HG03108 (cell line): Measurements from ENCODE around the gene SAFB.

ENCODE experiments used
- ATAC-seq: cut with Tn5 transposase; IDR thresholded peaks from one replicate; pipeline ENCODE4 v1.9.1; 2021; ENCODE audit warnings: moderate library complexity; ENCODE audit not compliant: unreplicated experiment

The SAFB gene

DNA sequence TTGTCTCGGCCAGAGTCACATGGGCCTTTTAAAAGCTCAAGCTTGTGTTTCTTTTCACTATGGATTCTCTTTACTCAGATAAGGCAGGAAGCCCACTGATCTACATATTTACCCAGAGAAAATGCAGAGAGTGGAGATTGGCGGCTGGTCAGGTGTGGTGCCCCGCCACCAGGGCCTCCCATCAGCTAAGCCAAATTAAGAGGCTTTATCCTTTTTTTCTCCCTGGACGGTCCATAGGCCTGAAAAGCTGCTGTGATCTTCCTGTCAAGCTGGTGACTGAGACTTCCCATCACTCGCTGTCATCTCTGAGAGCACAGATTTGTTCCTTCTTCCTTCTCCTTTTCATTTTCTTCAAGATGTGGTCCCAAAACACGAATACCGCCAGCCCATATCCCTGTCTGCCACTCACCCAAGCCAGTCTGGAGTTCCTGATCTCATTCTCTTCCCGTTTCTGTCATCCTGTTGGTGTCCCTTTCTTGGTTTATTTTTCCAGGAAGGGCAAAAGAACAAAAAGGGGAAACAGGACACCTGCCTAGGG lies 1.9 kb downstream of the SAFB start:
- no peak for ATAC-seq

DNA sequence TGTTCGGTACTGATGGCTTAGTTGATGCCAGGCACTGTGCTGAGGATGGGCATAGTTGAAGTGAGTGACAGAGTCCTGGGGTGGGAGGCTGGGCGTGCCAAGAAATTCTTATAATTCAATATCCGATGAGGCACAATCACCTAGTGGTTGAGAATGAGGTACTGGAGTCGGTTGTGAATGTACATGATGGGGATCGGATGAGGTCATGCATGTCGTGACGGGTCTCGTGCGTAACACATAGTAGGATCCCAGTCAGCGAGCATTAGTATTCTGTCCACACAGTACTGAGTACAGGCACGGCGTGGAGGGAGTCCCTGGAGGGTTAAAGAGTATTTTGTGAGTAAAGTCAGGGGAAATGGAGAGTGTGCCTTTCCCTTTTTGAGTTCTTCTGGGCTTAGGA lies 2.8 kb downstream of the SAFB start:
- ATAC-seq = no peak

DNA sequence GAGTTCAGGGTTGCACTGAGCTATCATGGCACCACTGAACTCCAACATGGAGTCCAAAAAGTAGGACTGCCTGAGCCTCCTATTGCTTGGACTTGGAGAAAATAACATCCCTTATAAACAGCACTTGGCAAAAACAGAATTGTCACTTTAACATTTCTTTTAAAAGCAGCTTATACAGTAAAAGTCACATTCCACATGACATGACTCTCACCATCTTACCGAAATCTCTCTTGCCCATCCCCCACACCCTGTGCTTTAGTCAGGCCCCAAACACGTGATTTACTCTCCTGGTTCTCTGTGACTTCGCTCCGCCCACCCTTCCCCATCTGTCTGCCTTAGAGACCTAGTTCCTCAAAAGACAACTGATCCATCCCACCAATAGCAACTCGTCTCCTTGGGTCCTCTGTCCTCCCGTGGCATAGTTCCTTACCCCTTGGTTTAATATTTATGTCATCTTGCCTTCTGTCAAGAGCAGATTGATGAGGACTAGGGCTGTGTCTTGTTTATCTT lies 4.6 kb downstream of the SAFB start:
- no peak for ATAC-seq

DNA sequence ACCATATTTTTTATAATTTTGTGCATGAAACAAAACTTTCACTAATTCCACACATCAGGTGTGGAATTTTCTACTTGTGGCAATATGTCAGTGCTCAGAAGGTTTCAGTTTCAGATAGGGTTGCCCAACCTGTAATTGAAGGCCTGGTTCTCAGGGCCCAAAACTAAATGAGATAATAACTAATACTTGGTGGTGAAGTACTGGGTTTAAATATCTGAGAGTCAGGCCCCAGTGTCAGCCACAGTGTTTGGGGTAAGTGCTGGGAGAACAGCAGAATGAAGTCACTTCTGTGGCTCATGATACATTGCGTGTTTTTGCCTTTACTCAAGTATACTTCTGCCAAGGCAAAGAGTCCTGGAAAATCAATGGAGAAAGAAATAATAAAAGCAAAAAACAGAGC lies 5.6 kb downstream of the SAFB start:
- no peak for ATAC-seq

DNA sequence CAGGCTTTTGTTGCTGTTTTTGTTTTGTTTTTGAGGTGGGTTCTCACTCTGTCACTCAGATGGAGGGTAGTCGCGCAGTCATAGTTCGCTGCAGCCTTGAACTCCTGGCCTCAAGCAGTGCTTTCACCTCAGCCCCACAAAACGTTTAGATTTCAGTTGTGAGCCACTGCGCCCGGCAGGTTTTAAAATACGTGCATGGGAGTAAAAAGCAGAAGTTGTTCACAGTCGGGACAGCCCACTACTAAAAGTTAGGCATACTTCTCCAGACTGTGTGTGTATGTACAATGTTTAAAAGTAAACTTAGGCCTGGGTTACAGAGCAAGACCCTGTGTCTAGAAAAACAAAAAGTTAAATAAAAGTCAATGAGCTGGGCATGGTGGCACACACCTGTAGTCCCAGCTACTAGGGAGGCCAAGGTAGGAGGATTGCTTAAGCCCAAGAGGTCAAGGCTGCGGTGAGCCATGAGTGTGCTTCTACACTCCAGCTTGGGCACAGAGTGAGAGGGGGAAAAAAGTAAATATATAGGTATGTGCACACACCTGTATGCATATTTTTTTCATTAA lies 6.1 kb downstream of the SAFB start:
- ATAC-seq = no peak

DNA sequence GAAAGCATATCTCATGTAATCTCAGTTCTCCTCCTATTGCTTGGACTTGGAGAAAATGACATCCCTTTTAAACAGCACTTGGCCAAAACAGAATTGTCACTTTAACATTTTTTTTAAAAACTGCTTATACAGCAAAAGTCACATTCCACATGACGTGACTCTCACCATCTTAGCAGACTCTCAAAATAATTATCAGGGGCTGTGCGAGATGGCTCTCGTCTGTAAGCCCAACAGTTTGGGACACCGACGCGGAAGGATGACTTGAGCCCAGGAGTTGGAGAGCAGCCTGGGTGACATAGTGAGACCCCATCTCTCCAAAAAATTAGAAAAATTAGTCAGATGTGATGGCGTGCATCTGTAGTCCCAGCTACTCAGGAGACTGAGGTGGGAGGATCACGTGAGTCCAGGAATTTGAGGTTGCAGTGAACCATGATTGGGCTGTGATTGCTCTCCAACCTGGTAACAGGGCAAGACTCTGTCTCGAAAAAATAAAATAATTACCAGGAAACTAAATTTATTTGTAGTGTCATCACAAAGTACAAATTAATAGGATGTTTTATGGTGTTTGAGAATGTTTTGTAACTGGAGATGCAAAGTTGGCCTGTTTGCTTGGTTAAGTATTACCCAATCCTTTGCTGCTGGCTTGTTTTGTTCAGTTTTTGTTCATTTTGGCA lies 8.8 kb downstream of the SAFB start:
- ATAC-seq = no peak

DNA sequence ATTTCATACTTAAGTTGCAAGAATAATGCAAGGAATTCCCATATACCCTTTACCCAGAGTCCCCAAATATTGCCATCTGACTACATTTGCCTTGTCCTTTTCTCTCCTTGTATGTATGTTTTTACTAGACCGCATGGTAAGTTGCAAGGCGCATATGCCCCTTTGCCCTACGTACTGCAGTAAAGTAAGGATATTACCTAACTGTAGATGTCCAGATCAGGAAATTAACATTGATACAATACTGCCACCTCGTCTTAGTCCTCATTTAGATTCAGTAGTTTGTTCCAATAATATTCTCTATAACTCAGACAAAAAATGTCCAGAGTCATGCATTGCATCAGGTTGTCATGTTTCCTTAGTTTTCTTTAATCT lies 9.3 kb downstream of the SAFB start:
- ATAC-seq = no peak

DNA sequence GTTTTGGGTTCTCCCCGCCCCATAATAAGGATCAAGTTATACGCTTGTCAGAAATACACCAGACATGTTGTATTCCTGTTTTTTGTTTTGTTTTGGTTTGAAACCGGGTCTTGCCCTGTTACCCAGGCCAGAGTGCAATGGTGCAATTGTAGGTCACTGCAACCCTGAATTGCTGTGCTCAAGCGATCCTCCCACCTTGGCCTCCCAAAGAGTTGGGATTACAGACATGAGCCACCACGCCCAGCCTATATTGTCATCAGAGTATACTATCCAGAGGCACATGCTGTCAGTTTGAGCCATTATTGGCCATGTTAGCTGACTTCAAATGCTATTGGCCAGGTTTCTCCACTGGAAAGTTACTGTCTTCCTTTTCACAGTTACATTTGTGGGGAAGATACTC lies 9.8 kb downstream of the SAFB start:
- ATAC-seq = no peak

DNA sequence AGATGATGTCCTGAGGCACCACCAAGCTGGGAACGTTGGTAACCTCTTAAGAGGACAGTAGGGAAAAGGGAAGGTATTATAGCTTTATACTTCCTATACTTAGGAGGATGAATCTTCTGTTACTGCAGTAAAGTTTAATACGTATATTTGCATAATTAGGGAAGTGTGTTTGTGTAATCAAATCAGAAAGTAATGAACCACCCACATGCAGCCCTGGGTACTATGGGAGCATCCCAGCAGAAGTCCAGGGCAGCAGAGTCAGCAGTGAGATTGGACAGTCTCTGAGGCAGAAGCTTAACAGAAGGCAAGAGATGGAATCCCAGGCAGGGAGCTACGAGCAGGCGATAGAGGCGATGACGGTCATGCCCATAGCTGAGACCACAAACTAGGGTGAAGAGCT lies 12.5 kb downstream of the SAFB start:
- no peak for ATAC-seq

DNA sequence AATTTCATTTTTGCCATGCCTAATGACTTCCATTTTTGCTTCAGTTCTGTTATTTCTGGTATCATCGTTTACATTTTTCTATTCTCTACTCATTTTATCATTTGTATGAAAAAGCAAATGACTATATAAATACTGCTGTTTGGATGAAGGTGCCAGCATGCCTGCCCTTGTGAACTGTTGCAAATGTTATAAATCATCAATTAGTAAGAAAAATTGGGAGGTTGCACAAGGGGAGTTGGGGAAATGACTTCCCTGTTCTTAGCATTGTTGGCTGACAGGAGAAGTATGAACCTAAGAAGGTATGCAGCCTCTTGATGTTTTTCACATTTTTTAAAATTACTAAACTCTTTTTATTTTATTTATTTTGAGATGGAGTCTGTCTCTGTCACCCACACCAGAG lies 15.1 kb downstream of the SAFB start:
- no peak for ATAC-seq

DNA sequence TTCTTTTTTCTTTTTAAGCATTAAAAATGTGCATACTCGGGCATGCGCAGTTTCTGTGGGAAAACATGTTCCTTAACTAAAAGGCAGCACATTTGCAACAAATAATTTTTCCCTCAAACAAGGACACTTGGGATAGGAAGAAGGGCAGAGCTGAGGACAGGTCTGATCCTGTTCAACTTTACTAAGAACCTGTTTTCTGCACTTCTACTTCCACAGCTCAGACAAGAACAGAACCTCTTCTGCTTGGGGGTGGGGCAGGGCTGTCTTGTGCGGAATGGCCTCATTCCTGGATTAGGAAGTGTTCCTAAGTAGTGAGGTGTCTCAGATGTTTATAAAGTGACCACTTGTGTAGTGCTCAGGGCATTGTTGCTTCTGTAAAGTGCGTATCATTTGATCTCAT lies 18.3 kb downstream of the SAFB start:
- no peak for ATAC-seq

DNA sequence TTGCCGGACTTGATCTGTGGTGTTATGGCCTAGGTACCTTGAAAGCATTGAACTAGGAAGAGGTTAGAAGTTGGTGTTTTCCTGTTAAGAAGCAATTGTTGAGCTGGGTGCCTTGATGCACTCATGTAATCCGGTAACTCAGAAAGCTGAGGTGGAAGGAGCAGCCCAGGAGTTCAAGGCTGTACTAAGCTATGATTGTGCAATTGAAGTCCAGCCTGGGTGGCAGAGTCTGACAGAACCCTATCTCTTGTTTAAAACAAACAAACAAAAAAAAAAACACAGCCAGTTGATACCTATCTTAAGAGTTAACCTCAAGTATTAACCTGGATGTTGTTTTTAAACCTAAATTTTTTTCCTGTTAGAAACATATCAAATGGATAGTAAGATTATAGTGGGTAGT lies 19.3 kb downstream of the SAFB start:
- no peak for ATAC-seq

DNA sequence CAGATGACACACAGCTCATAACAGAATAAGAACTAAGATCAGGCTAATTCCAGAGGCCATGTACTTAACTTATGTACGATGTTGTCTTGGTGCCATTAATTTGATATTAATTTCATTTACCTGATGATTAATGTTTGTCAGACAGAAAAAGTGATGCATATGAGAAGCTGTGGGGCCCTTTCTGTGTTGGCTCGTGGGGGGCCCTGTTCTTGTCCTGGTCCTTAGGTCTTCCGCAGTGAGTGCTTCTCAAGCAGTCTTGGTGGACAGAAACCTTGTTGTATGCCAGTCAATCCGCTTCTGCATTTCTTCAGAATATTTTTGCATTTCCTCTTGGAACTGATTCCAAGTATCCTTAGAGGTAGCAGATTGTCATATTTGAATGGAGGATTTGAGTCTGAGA lies 20.2 kb downstream of the SAFB start:
- ATAC-seq = no peak

DNA sequence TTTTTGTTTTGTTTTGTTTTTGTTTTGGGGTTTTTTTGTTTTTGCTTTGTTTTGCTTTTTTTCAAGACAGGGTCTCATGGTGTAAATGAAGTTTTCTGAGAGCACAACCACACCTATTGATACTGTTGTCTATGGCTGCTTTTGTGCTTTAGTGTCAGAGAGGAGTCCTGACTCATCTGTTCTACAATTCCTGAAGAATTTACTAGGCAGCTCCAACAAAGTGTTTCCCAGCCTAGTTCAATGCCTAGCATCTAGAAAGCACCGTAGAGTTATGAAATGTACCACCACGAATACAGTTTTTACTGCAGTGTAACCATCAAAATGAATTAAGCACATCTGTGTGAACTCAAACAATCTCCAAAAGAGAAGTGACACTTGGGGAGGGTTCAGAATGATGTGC lies 21.2 kb downstream of the SAFB start:
- ATAC-seq = no peak

DNA sequence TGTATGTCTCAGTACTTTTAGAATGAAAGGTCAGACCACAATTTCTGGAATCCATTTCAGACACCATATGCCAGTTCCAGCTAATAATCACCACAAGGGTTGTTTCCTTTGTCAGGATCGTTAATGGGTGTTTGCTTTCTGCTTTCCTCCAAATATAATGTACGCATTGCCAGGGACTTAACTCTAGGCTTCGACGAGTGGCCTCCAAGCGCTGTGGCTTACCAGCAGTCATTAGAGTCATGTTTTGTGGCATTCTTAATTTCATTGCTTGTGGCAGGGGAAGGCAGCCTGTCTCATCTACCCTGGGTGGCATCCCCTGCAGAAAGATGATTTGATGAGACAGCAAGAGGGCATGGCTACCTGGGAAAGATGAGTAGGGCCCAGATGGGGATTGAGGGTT lies 22.5 kb downstream of the SAFB start:
- no peak for ATAC-seq

DNA sequence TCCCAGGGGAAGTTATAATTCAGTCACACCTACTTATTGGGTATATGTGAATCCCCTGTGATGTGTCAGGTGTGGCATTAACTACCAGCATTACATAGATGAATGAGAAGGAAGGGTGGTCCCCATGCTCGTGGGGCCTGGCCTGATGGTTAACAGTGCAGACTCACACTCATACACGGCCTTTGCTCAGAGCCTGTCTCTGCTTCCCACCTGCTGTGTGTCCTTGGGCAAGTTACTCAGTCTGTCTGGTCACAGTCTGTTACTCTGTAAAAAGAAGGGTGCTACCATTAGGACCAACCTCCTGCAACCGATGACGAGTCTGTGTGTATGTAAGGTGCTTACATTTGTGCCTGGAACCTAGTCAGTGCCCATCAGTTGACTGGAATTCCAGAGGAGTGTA lies 23.8 kb downstream of the SAFB start:
- ATAC-seq = no peak

DNA sequence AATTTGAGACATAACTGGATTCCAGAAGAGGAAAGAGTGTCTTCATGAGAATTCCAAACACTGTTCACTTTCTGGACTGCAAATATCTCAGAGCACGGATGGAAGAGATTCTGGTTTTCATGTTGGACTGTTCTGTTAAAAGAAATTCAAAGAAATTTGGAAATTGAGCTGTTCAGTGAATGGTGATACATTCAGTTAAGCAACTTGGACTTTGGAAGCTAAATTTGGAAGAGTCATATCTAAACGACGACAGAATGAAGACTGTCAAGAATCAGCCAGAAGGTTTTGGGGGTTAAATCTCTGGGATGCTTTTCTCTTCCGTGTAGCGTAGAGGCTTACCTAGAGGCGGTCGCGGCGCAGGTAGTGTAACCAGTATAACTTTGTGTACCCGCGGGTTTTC lies 25.6 kb downstream of the SAFB start:
- ATAC-seq = no peak

DNA sequence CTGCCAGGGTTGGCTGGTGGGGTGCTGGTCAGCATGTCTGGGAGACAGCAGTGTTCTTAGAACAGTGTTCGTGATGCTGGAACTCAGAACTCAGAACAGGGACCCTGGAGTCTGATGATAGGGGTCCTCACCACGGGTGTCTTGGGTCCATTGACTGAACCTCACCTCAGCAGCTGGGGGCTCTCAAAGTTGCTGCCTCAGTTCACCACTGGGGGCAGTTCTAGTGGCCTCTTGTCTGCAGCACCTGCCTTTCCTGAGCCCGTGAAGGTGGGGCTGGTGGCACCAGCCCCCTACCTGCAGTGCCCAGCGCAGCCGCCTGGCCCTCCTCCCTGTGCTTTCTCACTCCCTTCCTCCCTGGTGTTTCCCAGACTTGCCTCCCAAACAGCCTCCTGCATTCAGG lies 28.5 kb downstream of the SAFB start:
- ATAC-seq = no peak

DNA sequence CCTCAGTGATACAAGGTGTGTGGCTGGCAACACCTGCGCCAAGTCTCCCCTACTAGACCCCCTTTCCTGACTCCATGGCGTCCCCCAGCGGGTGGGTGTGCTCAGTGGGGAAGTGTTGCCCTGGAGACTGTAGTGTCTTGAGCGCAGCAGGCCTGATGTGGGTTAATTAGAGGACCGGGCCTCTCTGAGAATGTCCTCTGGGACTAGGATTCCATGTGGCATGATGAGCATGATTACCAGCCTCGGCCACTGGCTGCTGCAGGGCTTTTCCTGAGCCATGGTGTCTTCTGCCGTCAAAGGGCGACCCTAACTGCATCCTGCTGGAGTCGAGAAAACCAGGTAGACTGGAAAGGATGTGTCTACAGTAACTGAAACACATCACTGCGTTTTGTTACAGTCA lies 29.4 kb downstream of the SAFB start:
- no peak for ATAC-seq

DNA sequence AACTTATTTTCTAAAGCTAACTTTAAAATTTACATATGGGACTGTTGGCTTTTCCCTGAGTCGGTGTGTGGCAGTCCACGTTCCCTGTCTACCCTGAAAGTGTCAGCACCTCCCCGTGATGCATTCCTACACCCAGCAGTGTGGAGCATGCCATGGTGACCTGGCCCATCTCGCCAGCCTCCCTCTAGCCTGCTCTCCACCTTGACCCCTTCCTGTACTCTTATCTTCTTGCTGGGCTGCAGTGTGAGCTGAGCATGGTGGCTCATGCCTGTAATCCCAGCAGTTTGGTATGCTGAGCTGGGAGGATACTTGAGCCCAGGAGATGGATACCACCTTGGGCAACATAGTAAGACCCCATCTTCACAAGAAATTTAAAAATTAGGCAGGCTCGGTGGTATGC lies 32.0 kb downstream of the SAFB start:
- ATAC-seq = no peak

DNA sequence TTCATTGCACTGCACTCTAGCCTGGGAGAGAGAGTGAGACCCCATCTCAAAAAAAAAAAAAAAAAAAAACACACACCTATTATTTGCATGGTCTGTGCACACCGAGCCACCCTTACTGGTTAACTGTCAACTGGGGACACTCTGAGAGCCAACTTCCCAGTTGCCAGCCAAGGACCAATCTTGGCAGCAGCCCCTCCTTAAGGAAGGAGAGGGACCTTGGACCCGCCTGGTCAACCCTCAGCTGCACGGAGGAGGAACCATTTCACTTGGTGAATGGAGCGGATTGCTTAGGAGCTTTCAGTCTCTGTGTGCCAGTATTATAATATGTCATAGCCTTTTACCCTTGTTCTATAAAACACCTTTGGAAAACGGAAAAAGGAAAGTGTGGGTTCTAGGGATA lies 32.5 kb downstream of the SAFB start:
- no peak for ATAC-seq

DNA sequence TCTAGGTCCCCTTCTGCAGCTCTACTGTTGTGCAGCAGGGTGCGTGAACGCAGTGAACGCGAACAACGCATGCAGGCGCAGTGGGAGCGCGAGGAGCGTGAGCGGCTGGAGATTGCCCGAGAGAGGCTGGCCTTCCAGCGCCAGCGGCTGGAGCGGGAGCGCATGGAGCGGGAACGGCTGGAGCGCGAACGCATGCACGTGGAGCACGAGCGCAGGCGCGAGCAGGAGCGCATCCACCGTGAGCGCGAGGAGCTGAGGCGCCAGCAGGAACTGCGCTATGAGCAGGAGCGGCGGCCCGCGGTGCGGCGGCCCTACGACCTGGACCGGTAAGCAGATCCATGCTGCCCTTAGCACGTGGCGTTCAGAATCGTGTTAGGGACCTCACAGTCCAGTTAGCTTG lies 38.6 kb downstream of the SAFB start:
- no peak for ATAC-seq

DNA sequence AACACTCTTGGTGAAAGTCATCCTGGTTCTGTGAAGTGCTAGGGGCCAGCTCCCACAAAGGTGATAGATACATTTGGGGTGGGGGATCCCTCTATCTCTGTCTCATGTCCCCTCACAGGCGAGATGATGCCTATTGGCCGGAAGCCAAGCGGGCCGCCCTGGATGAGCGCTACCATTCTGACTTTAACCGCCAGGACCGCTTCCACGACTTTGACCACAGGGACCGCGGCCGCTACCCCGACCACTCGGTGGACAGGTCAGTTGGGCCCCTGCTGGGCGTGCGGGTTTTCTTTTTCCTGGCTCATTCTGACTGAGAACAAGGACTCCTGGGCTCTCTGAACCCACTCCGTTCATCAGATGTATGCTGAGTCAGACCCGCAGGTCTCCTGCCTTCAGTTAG lies 41.0 kb downstream of the SAFB start:
- no peak for ATAC-seq
